Measurements from ENCODE around the gene MRPL12.
A peak's percentile ranks its signal among the peaks of the same experiment; 100 is the strongest.

Gene MRPL12

GRCh38 chr17:81702934-81703746 lies at the start of gene MRPL12:
Gene MRPL12 (plus strand): TSS chr17:81703367. CDS start chr17:81703502, 135 bp downstream.
- DNase-seq (ENCODE audit: low spot score), result peak; percentile 93

GRCh38 chr17:81655378-81656117 lies 47.6 kb upstream of the MRPL12 start:
- DNase-seq (ENCODE audit: low spot score), result no peak

DNA sequence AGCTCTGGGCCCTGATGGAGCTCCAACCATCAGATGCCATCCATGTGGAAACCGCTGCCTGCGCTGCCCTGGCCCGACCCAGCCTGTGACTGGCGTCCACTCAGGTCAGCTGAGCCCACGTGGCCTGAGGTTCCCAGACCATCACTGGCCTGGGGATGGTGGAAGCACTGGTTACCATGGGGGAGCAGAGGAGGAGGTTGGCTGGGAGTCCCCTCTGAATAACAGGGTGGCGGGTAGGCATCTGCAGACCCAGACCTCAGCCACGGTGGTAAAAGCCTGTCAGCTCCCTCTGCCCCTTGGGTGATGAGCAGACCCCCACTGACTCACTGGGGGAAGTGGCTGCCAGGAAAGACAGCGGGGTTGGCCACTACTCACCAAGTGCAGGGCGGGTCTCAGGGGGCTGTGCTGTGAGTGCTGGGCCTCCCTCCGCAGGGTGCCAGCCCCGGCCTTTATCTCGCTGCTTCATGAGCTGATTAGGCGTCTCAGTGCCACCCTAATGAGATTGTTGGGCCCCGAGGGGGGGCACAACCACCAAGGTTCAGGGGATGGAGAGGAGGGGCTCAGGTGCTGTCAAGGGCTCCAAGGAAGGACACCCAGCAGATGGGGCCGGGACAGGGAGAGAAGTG lies 46.9 kb upstream of the MRPL12 start, which contains the start of gene PDE6G:
PDE6G (minus strand) TSS at position 425 of the 626 bp plus-strand sequence. CDS start 3,237 bp downstream, outside the sequence.
- DNase-seq (ENCODE audit: low spot score), result no peak

DNA sequence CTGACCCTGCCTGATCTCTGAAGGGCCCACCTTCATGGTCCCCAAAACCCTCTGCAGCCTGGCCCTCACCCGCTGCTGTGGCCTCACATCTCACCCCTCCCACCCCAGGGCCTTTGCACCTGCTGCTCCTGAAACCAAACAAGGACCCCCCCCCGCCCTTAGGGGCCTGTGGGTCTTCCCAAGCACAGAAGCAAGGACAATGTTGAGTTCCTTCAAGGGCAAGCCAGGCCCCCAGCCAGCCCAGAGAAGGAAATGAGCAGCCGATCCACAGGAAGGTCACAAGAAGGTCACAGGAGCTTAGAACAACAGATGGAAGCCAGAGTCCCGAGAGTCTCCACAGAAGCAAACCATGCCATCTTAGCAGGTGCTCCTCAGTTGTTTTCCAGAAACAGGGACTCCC lies 46.3 kb upstream of the MRPL12 start:
- DNase-seq (ENCODE audit: low spot score), result no peak

- DNase-seq (ENCODE audit: low spot score), result peak; percentile 28
Measured at GRCh38 chr17:81659038-81659437, 44.1 kb upstream of the MRPL12 start.

- DNase-seq (ENCODE audit: low spot score), result no peak
Measured at GRCh38 chr17:81660441-81660840, 42.7 kb upstream of the MRPL12 start.

GRCh38 chr17:81662002-81662401 lies 41.2 kb upstream of the MRPL12 start:
- no peak for DNase-seq (ENCODE audit: low spot score)

- DNase-seq (ENCODE audit: low spot score), result no peak
Measured at GRCh38 chr17:81664051-81664470, 39.1 kb upstream of the MRPL12 start.

GRCh38 chr17:81665205-81666091 lies 37.7 kb upstream of the MRPL12 start:
- peak; percentile 55 for DNase-seq (ENCODE audit: low spot score)

DNA sequence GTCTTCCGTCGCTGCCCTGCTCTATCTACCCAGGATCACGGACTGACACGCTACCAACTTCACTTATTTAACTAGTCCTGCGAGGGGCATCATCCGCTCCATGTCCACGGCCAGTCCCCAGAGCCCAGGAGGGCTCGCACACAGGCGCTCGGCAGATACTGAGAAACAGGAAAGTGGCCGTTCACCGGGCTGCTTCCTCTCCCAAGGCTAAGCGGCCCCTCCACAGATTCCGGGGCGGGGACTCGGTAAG lies 37.1 kb upstream of the MRPL12 start:
- DNase-seq (ENCODE audit: low spot score), result no peak

DNA sequence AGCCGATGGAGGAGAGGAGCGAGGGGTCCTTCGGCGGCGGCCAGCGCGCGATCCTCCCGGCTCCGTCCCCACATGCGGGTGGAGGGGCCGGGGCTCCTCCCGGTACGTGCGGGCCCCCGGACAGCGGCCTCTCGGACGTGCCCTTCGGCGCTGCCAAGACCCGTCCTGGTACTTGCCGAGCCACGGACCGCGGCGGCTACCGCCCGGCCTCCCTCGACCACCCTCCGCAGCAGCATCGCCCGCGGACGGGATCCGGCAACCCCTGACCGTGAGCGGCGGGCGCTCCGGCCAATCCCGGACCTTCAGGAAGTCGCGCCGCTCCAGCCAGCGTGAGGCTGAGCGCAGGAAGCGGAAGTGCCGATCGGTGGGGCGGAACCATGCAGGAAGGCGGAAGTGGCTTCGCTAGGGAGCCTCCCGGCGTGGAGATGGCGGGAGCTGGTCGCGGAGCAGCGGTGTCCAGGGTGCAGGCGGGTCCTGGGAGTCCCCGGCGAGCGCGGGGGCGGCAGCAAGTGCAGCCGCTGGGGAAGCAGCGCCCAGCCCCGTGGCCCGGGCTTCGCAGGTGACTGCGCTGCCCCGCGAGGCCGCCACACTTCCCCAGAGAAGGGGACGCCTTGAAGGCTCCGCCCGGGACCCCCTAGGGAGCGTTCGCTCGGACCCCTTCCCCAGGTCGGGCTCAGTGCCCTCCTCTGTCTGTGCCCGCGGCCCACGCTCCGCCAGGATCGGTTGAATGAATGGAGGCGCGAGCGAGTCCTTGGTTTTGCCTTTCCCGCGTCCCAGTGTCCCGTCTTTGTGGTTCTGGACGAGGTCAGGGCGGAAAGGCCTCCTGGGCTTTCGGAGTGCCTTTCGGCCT lies 36.6 kb upstream of the MRPL12 start, which contains the start of the genes CCDC137 and OXLD1:
CCDC137 (plus strand) TSS at position 396 of the 850 bp plus-strand sequence; CDS start at position 426, 30 bp downstream.
OXLD1 (minus strand) TSS at position 264 of the 850 bp plus-strand sequence; CDS start at position 236, 28 bp downstream.
- peak; percentile 96 for DNase-seq (ENCODE audit: low spot score)

DNA sequence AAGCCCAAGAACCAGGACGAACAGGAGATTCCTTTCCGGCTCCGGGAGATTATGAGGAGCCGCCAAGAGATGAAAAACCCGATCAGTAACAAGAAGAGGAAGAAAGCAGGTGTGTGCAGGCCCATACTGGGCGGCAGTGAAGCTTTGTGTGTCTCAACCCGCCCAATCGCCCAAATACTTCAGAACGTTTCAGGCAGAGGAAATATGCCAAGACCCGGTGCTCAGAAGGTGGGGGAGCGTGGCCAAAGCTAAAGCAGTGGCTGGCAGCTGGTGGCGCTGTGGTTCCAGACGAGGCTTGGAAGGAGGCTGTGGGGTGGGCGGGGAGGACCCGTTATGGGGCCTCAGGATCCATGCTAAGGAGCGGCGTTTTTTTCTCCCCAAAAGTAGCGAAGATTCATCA lies 35.4 kb upstream of the MRPL12 start:
- no peak for DNase-seq (ENCODE audit: low spot score)

DNA sequence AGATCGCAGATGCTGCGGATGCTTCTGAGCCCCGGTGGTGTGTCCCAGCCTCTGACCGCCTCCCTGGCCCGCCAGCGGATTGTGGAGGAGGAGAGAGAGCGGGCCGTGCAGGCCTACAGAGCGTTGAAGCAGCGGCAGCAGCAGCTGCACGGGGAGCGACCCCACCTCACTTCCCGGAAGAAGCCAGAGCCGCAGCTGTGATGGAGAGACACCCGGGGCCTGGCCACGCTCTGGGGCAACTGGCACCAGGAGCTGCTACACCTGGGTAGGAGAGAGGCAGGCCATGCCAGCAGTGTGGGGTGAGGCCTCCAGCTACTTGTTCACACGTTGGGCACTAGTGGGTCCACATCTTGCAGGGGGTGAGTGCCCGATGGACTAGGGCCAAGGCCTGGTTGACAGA lies 30.7 kb upstream of the MRPL12 start:
- DNase-seq (ENCODE audit: low spot score), result no peak

DNA sequence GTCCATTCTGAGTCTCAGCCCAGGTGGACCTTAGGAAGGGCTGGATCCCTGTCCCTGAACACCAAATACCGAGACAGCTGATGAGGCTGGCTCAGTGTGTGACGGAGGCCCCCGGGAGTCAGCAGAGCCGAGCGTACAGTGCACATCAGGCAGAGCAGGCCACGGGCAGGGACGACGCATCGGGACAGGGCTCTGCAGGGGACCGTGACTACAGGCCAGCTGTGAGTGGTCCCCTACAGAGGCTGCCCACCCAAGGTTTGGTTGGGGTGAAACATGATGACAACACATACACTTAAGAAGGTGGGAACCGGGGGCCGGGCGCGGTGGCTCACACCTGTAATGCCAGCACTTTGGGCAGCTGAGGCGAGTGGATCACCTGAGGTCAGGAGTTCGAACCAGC lies 30.2 kb upstream of the MRPL12 start:
- DNase-seq (ENCODE audit: low spot score), result no peak

DNA sequence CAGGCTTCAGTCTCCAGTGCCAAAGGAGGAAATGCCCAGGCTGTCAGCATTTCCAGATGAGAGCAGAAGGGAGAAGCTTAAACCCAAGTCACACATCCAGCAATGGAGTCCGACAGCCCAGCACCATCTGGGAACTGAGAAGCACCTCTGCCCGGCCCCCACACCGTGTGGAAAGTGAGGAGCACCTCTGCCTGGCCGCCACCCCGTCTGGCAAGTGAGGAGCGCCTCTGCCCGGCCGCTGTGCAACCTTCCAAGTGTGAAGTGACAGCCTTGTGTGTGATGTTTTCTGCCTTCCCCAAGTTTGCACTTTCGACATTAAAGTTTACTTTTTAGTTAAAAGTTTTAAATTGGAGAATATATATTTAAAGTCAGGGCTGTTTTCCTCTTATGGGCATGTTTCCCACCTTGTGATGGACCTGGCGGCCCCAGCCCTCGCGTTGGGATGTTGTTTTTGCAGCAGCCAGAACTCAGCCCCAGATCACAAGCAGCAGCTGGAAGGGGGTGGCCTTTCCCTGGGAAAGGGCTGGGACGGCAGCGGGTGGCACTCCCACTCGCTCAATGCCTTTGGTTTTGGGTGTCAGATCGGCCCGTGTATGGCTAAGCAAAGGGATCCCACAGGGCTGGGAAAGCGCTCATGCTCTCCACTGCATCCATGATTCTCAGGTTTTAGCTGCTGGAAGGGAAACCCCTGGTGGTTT lies 29.5 kb upstream of the MRPL12 start:
- DNase-seq (ENCODE audit: low spot score), result no peak

DNA sequence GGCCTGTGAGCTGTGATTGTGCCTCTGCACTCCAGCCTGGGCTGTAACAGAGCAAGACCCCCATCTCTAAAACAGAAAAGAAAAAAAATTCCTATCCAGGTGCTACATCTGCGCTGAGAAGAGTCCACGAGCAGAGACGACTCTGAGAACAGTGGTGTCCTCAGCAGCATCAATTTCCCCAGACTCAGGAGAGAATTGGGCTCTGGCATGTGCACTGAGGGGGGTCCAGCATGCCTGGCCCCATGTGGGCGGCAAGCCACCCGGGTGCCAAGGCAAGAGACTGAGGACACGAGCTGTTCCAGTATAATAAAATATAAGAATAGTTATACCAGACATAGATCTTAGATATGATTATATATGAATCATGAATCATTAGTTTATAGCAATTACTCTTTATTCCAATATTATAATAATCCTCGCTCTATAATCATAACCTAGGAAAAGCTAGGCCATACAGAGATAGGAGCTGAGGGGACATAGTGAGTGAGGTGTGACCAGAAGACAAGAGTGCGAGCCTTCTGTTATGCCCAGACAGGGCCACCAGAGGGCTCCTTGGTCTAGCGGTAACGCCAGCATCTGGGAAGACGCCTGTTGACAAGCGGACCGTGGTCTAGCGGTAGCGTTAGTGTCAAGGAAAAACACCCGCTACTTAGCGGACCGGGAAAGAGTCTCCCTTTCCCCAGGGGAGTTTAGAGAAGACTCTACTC lies 27.5 kb upstream of the MRPL12 start:
- peak; percentile 50 for DNase-seq (ENCODE audit: low spot score)

DNA sequence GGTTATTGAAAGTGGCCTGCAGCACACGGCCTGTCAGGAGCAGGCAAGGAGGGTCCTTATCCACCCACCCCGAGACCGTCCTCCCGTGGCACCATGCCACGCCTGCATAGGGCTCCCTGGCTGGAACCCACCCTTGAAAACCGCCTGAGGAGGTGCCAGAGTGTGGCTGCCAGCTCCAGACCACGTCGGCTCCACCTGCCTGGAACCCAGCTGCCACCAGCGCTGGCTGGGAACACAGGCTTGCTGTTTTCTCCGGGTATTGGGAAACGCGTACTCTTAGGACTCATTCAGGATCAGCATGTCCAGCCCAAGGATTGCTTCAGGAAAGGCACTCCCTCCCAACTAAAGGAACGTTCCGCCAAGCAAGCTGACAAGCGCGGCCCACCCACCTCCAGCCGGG lies 26.3 kb upstream of the MRPL12 start:
- no peak for DNase-seq (ENCODE audit: low spot score)

DNA sequence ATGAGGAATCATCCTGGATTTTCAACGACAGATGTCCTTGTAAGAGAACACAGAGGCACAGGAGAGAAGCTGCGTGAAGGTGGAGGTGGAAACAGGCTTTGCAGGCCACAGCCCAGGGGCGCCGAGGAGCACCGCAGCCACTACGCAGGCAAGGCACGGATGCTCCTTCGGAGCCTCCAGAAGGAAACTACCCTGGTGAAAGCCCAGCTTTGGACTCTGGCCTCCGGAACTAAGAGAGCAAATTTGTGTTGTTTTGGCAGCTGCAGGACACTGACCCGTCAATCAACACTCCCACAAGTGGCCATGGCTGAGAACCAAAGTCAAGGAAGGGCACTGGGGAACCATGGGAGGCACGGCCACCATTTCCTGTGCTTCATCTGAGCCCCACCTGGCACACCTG lies 23.0 kb upstream of the MRPL12 start:
- DNase-seq (ENCODE audit: low spot score), result no peak

DNA sequence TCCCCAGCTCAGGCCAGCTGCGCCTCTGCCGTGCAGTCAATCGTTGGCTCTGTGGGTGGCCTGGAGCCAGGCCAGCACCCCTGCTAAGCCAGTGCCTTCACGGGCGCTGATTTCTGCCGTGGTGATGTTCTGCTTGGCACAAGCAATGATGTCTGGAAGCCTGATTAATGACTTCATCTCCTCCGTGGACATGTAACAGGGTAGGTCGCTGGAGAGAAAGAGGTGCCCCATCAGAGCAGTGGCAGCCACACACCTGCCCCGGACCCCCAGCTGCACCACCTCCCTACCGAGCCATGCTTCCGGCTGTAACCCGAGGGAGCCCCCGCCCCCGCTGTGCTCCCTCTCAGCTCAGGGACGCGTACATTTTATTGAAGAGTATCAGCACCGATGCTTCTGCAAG lies 21.5 kb upstream of the MRPL12 start:
- DNase-seq (ENCODE audit: low spot score), result peak; percentile 89

All from kidney tubule cell (primary cell).